ENCODE data around the gene EDRF1.

- TF ChIP-seq CTCF (IDR thresholded peaks at IDR 0.05; ENCODE audit: low read length) (no peak), EZH2 (IDR thresholded peaks at IDR 0.05; ENCODE audit: borderline replicate concordance, low read length) (no peak)
These were observed 8.3 kb upstream of the EDRF1 start for GRCh38 chr10:125711110-125711750.

All from OCI-LY1 (cell line).